Parathyroid adenoma (tissue), 2 donors: ENCODE measurements around the gene MGAT5B.

Experiments
- H2AFZ ChIP-seq: fragments of 300-600 bp; sonication (generic); one replicate; pipeline ENCODE4 v1.7.0; 2017; ENCODE audit warnings: antibody characterized with exemption, mild to moderate bottlenecking
- H3K27ac ChIP-seq: fragments of 300-600 bp; sonication (generic); one replicate; pipeline ENCODE4 v1.7.0; 2017
- H3K27me3 ChIP-seq: fragments of 300-600 bp; sonication (generic); one replicate; pipeline ENCODE4 v1.7.0; 2017; ENCODE audit warnings: low read length; ENCODE audit not compliant: control insufficient read depth, insufficient read depth
- H3K36me3 ChIP-seq: fragments of 300-600 bp; sonication (generic); one replicate; pipeline ENCODE4 v1.7.0; 2017; ENCODE audit warnings: low read length; ENCODE audit not compliant: control insufficient read depth, insufficient read depth
- H3K4me1 ChIP-seq: fragments of 300-600 bp; sonication (generic); one replicate; pipeline ENCODE4 v1.7.0; 2017; ENCODE audit warnings: control low read depth
- H3K4me2 ChIP-seq: fragments of 300-600 bp; sonication (generic); one replicate; pipeline ENCODE4 v1.7.0; 2017; ENCODE audit warnings: low read length
- H3K4me3 ChIP-seq: fragments of 300-600 bp; sonication (generic); one replicate; pipeline ENCODE4 v1.7.0; 2017; ENCODE audit warnings: low read depth, low read length
- H3K79me2 ChIP-seq: fragments of 300-600 bp; sonication (generic); one replicate; pipeline ENCODE4 v1.7.0; 2017; ENCODE audit warnings: control low read depth
- H3K9ac ChIP-seq: fragments of 300-600 bp; sonication (generic); one replicate; pipeline ENCODE4 v1.7.0; 2017; ENCODE audit warnings: mild to moderate bottlenecking
- H3K9me3 ChIP-seq: fragments of 300-600 bp; sonication (generic); one replicate; pipeline ENCODE4 v1.7.0; 2017; ENCODE audit warnings: low read length; ENCODE audit not compliant: control insufficient read depth
- CTCF ChIP-seq: fragments of 300-600 bp; sonication (generic); IDR thresholded peaks from one replicate; pipeline ENCODE4 v1.7.0; 2017; ENCODE audit warnings: antibody characterized with exemption, mild to moderate bottlenecking
- donor health status: primary hyperparathyroidism.

Gene MGAT5B

GRCh38 chr17:76886395-76886794 is 18.2 kb downstream of the MGAT5B start:
- no peak for TF ChIP-seq CTCF
- no peaks in the 10 kb centered on the region for H3K27me3 ChIP-seq

DNA sequence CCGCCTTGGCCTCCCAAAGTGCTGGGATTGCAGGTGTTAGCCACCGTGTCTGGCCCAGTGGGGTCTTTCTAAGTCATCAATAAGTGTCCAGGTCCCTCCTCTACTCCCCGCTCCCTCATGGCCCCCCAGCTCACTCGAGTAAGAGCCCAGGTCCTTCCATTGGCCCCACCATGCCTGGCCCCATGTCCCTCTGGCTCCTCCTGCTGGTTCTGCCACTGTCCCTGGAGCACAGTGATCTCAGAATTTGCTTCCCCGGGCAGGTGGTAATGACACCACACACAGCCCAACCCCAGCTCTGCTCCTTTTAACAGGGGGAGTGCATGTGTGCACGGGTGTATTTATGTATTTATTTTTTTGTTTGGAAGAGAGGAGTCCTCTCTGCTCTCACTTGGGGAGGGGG is 19.6 kb downstream of the MGAT5B start:
- H3K9ac ChIP-seq = no peak overlapping the region
- H3K9me3 ChIP-seq = no peaks in the 10 kb centered on the region
- H3K36me3 ChIP-seq = no peaks in the 10 kb centered on the region
- no peak overlapping the region for H2AFZ ChIP-seq
- no peaks in the 10 kb centered on the region for H3K27me3 ChIP-seq
- no peak for TF ChIP-seq CTCF
- no peaks in the 10 kb centered on the region for H3K4me1 ChIP-seq
- no peak overlapping the region for H3K4me2 ChIP-seq
- no peaks in the 10 kb centered on the region for H3K79me2 ChIP-seq
- no peak overlapping the region for H3K27ac ChIP-seq
- H3K4me3 ChIP-seq = no peak overlapping the region

More at GRCh38 chr17:76886395-76886794, 18.2 kb downstream of the MGAT5B start:
- Histone ChIP-seq H3K4me3 (no peak overlapping the region), H3K36me3 (no peaks in the 10 kb centered on the region), H3K79me2 (no peaks in the 10 kb centered on the region), H3K9ac (no peak overlapping the region), H3K27ac (no peak overlapping the region), H3K4me1 (no peaks in the 10 kb centered on the region), H2AFZ (no peak overlapping the region), H3K4me2 (no peak overlapping the region), H3K9me3 (no peaks in the 10 kb centered on the region)

DNA sequence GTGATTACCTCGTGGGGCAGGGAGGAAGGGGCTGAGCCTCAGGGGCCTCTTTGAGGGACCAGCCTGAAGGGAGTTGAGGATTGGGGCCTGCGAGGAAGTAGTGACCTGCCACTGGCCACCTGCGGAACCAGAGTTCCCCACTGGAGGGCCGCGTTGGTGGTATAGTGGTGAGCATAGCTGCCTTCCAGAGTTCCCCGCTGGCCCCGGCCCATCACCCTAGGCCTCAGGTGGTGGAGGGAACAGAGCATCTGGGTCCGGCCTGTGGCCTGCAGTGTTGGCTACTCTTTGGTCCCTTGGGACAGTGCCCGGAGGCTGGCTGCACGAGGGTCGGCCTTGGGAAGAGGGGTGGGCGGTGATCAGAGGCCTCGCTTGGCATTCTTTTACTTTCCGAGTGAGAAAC is 20.5 kb downstream of the MGAT5B start:
- no peak for TF ChIP-seq CTCF
- no peaks in the 10 kb centered on the region for H3K36me3 ChIP-seq
- H3K9me3 ChIP-seq = no peaks in the 10 kb centered on the region
- H3K9ac ChIP-seq = no peak overlapping the region
- H3K4me3 ChIP-seq = no peak overlapping the region
- no peak overlapping the region for H3K27ac ChIP-seq
- H3K4me1 ChIP-seq = no peaks in the 10 kb centered on the region
- no peak overlapping the region for H3K4me2 ChIP-seq
- no peaks in the 10 kb centered on the region for H3K79me2 ChIP-seq
- no peaks in the 10 kb centered on the region for H3K27me3 ChIP-seq
- no peak overlapping the region for H2AFZ ChIP-seq

GRCh38 chr17:76889323-76889722 is 21.1 kb downstream of the MGAT5B start:
- Histone ChIP-seq H2AFZ (no peak overlapping the region), H3K27ac (no peak overlapping the region), H3K4me3 (no peak overlapping the region), H3K36me3 (no peaks in the 10 kb centered on the region), H3K9ac (no peak overlapping the region), H3K4me1 (no peaks in the 10 kb centered on the region), H3K27me3 (no peaks in the 10 kb centered on the region), H3K79me2 (no peaks in the 10 kb centered on the region), H3K9me3 (no peaks in the 10 kb centered on the region), H3K4me2 (no peak overlapping the region)
- no peak for TF ChIP-seq CTCF

DNA sequence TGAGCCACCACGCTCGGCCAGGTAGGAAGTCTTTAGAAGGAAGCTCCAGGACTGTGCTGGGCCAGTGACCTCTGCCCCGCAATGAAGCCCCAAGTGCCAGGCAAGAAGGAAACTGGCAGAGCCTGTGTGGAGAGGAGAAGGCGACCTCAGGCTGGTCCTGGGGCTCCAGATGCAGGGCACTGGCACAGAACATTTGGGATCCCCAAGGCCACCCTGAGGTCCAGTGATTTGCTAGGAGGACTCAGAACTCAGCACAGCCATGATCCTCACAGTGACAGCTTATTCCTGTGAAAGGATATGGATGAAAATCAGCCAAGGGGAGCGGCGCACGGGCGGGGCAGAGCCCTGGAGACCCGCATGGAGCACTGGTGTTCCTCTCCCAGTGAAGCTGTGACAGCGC is 24.1 kb downstream of the MGAT5B start:
- Histone ChIP-seq H3K27ac (no peak overlapping the region), H3K9ac (no peak overlapping the region)
- no peak for TF ChIP-seq CTCF

More for the DNA sequence above, 24.1 kb downstream of the MGAT5B start:
- no peak overlapping the region for H2AFZ ChIP-seq
- H3K79me2 ChIP-seq = no peaks in the 10 kb centered on the region
- H3K27me3 ChIP-seq = no peaks in the 10 kb centered on the region
- no peaks in the 10 kb centered on the region for H3K36me3 ChIP-seq
- H3K4me1 ChIP-seq = no peaks in the 10 kb centered on the region
- no peak overlapping the region for H3K4me2 ChIP-seq
- H3K4me3 ChIP-seq = no peak overlapping the region
- H3K9me3 ChIP-seq = no peaks in the 10 kb centered on the region
